ENCODE measurements around the gene LIN37.

The LIN37 gene, protein sequence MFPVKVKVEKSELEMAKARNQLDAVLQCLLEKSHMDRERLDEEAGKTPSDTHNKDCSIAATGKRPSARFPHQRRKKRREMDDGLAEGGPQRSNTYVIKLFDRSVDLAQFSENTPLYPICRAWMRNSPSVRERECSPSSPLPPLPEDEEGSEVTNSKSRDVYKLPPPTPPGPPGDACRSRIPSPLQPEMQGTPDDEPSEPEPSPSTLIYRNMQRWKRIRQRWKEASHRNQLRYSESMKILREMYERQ
- total RNA-seq: 4.1 to 4.4 reads per million in 2 donors

GRCh38 chr19:35748106-35749020 is at the start of gene LIN37:
TSS of gene LIN37 (plus strand) at chr19:35748576. CDS start at chr19:35748725, 149 bp downstream.
- DNase-seq: peak; percentile 95

DNA sequence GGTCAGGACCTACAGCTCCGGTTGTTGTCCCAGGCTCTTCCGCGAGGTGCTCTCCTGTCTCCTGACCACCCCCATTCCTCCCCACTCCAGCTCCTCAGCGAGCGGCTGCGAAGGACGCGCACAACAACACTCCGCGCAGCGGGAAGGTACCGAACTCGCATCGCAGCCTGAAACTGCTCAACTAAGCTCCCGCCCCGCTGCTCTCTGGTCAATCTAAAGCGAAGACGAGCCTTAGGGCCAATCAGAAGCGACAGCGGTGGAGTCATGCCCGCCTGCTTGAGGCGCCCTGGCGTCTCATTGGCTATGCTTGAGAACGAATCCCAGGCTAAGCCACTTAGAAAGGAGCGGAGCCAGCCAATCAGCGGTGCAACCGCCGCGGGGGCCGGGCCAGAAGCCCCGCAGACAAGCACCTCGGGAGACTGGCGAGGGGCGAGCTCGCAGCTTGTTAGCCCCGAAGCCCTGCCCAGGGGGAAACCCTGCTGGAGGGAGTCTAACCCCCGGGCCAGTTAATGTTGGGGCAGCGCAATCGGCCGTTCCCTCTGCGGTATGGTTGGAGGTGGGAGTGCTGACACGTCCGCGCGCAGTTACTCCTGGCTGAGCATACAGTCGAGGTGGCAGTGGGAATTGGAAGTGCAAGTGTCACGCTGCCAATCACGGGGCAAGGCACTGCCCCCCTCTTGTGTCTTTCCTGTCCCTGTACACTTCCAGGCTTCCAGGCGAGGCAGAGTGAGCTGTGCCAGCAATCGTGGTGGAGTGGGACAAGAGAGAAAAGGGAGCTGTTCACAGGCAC is 46.0 kb upstream of the LIN37 start:
- DNase-seq: peak; percentile 83

GRCh38 chr19:35703343-35703742 is 45.0 kb upstream of the LIN37 start:
- DNase-seq: no peak

DNA sequence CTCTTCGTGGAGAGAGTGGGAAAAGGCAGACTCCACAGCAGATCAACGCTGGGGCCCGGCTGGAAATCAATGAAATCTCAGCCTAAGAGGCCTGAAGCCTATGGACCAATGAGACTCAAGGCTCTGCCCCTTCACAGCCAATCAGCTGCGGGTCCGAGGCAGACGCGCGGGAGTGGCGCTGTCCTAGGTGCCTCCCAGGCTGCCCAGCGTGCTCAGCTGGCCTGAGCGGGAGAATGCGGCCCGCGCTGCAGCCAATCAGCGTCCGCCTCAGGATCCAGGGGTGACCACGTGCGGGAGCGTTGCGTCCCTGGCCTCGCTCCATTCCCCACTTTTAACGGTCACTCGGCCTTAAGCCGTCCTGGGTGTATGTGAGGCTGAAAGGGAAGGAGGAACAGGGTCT is 44.2 kb upstream of the LIN37 start, which contains the start of gene ZBTB32:
Gene ZBTB32, plus strand, starts transcription at position 341 of the 400 bp plus-strand sequence. CDS start 10,069 bp downstream, outside the sequence.
- DNase-seq: no peak

DNA sequence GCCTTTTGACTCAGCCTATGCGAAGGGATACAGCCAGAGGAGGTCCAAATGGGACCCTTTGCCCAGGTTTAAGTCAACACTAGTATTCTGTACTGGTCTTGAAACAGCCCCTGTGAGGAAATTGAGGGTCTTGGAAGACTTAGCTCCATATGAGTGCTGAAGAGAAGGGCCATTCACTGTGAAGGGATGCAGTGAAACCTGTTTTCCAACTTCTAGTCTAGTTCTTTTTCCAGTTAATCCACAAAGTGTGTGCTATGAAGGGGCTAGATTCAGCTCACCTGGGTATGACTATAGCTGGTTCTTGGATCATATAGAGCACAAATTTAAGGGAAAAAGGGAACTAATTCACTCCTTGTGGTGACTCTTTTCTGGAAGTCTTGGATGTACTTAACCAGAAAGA is 40.0 kb upstream of the LIN37 start:
- DNase-seq: no peak

GRCh38 chr19:35710784-35711723 is 37.3 kb upstream of the LIN37 start:
- no peak for DNase-seq

GRCh38 chr19:35712567-35713505 is 35.5 kb upstream of the LIN37 start:
- DNase-seq: no peak

DNA sequence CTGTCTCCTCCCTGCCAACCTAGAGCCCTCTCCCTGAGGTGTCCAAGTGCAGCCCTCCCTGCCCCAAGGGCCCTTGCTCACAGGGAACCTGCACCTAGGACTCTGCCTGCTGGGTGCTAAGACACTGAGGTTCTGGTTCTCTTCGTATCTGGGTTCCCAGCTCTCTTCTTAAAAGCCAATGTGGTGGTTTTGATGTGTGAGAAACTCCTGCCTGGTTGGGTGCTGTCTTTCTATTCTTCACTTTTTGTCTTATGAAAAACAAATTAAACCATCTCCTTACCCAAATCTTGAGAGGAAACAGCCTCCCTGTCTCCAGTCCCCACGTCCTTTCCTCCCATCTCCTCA is 34.9 kb upstream of the LIN37 start:
- DNase-seq: no peak

GRCh38 chr19:35713904-35714495 is 34.4 kb upstream of the LIN37 start:
- DNase-seq: no peak

DNA sequence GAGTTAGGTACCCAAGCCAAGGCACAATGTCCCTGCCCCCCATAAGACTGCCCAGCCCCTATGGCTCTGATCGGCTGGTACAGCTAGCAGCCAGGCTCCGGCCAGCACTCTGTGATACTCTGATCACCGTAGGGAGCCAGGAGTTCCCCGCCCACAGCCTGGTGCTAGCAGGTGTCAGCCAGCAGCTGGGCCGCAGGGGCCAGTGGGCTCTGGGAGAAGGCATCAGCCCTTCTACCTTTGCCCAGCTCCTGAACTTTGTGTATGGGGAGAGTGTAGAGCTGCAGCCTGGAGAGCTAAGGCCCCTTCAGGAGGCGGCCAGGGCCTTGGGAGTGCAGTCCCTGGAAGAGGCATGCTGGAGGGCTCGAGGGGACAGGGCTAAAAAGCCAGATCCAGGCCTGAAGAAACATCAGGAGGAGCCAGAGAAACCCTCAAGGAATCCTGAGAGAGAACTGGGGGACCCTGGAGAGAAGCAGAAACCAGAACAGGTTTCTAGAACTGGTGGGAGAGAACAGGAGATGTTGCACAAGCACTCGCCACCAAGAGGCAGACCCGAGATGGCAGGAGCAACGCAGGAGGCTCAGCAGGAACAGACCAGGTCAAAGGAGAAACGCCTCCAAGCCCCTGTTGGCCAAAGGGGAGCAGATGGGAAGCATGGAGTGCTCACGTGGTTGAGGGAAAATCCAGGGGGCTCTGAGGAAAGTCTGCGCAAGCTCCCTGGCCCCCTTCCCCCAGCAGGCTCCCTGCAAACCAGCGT is 33.6 kb upstream of the LIN37 start:
- no peak for DNase-seq

- no peak for DNase-seq
Measured at GRCh38 chr19:35715355-35715809, 33.0 kb upstream of the LIN37 start.

DNA sequence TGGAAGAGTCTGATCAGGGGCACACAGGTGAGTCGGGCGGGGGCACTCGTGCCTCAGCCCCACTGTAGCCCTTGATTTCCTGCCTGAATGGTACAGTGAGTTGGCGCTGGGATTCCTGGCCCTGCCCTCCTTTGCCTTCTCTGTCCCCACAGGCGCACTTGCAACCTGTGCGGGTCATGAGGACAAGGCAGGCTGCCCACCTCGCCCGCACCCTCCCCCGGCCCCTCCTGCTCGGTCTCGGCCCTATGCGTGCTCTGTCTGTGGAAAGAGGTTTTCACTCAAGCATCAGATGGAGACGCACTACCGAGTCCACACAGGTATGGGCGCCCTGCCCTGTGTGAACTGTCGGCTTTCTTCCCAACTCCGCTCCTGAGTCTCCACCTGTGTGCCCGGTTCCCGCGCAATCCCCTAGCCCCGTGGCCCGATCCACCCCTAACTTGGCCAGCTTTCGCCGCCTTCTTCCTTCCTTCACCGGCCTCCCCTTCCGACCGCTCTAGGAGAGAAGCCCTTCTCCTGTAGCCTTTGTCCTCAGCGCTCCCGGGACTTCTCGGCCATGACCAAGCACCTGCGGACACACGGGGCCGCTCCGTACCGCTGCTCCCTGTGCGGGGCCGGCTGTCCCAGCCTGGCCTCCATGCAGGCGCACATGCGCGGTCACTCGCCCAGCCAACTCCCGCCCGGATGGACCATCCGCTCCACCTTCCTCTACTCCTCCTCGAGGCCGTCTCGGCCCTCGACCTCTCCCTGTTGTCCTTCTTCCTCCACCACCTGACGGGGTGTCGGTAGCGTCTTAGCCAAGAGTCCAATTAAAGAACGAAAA is 32.2 kb upstream of the LIN37 start:
- DNase-seq: no peak

GRCh38 chr19:35716801-35717664 is 31.3 kb upstream of the LIN37 start:
- DNase-seq: peak; percentile 92

DNA sequence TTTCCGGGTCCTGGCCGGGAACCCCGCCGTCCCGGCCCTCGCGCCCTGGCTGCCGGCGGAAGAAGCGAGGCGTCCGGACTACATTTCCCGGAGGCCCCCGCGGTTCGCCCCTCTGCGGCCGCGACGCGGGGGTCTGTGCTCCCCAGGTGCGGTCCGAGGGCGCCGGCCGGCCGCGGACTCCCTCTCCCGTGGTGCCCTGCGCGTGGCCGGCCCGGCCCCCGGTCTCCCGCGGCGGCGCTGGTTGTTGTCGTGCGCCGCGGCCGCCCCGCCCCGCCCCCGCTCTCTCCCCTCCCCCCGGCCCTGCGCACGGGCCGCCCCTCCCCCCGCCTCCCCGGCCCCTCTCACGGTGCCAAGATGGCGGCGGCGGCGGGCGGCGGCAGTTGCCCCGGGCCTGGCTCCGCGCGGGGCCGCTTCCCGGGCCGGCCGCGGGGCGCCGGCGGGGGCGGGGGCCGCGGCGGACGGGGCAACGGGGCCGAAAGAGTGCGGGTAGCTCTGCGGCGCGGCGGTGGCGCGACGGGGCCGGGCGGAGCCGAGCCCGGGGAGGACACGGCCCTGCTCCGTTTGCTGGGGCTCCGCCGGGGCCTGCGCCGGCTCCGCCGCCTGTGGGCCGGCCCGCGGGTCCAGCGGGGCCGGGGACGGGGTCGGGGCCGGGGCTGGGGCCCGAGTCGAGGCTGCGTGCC is 30.6 kb upstream of the LIN37 start, which contains the start of gene KMT2B:
Gene KMT2B, plus strand, starts transcription at position 339 of the 680 bp plus-strand sequence. Its CDS starts 16 bp downstream, at position 355.
- DNase-seq: no peak

GRCh38 chr19:35718345-35719041 is 29.9 kb upstream of the LIN37 start:
- DNase-seq: no peak
